Panc1 (cell line): ENCODE data around the gene OGFOD2. TPM values are rescaled to one million over a fixed set of nuclear protein-coding genes. Genes with fewer than 3 reads are reported as not detected.

Experiments
- ATAC-seq: fragments of 200-7000 bp; cut with Tn5 transposase; 2 replicates; pipeline ENCODE4 v1.9.1; 2020; ENCODE audit warnings: mild to moderate bottlenecking, moderate library complexity
- BruUV-seq: library from RNA; stranded (reverse); fragments of 400-500 nt; replicated peaks from 2 replicates; lab custom pipeline; 2021; lab: Mats Ljungman, UMichigan
- CTCF ChIA-PET: fragments of 300-600 bp; sonication (Branson Sonifier 250); formaldehyde crosslinking; loops from one replicate; lab custom pipeline; 2022; ENCODE audit warnings: antibody characterized with exemption; lab: Charles Lee
- POLR2A ChIA-PET: fragments of 300-600 bp; sonication (Branson Sonifier 250); formaldehyde crosslinking; loops from one replicate; lab custom pipeline; 2022; ENCODE audit warnings: antibody characterized with exemption; lab: Charles Lee
- DNase-seq: peaks from one replicate; pipeline ENCODE4 v3.0.0-alpha.2; 2010; ENCODE audit warnings: low read depth, low spot score
- H3K27ac ChIP-seq: 2 replicates; pipeline ENCODE4 v1.5.1; 2011; ENCODE audit warnings: mild to moderate bottlenecking, low read length, inconsistent platforms
- H3K27me3 ChIP-seq: fragments of 200-500 bp; sonication (Bioruptor generic); 2 replicates; pipeline ENCODE4 v1.6.0; 2014; ENCODE audit warnings: low read length, inconsistent platforms; ENCODE audit not compliant: control insufficient read depth, insufficient read depth
- H3K36me3 ChIP-seq: fragments of 200-500 bp; sonication (Bioruptor generic); 2 replicates; pipeline ENCODE4 v1.5.1; 2014; ENCODE audit warnings: inconsistent platforms, mild to moderate bottlenecking, low read length, moderate library complexity; ENCODE audit not compliant: control insufficient read depth, insufficient read depth
- H3K4me1 ChIP-seq: 2 replicates; pipeline ENCODE4 v1.5.1; 2011; ENCODE audit warnings: inconsistent platforms, mild to moderate bottlenecking, low read length, moderate library complexity; ENCODE audit not compliant: control insufficient read depth, insufficient read depth
- H3K4me3 ChIP-seq, 2 experiments: 2 replicates each; pipeline ENCODE4 v1.5.1; 2011 to 2012; ENCODE audit warnings: low read depth in 2 of 2, low read length in 2 of 2, mild to moderate bottlenecking in 2 of 2, inconsistent platforms in 1 of 2, moderate library complexity in 1 of 2
- H3K9me3 ChIP-seq: fragments of 200-500 bp; sonication (Bioruptor generic); 2 replicates; pipeline ENCODE4 v1.5.1; 2014; ENCODE audit warnings: low read depth, mild to moderate bottlenecking, inconsistent platforms, low read length, moderate library complexity; ENCODE audit not compliant: control insufficient read depth, insufficient read depth
- CTCF ChIP-seq: fragments of 450-650 bp; IDR thresholded peaks from 2 replicates; pipeline ENCODE4 v1.5.1; 2017; ENCODE audit warnings: mild to moderate bottlenecking
- POLR2AphosphoS5 ChIP-seq: IDR thresholded peaks from 2 replicates; pipeline ENCODE4 v1.6.1; 2012; ENCODE audit warnings: mild to moderate bottlenecking, low read depth, low read length, moderate library complexity
- REST ChIP-seq, 2 experiments: IDR thresholded peaks; 2 replicates each; pipeline ENCODE4 v1.6.1; 2011 to 2012; ENCODE audit warnings: low read depth in 2 of 2, control low read depth in 1 of 2, low read length in 1 of 2, mild to moderate bottlenecking in 1 of 2, moderate library complexity in 1 of 2; ENCODE audit not compliant: insufficient read depth in 1 of 2
- SIN3A ChIP-seq: IDR thresholded peaks from 2 replicates; pipeline ENCODE4 v1.6.1; 2012; ENCODE audit warnings: low read depth, mild to moderate bottlenecking, low read length, moderate library complexity, borderline replicate concordance; ENCODE audit not compliant: insufficient read depth
- TCF7L2 ChIP-seq: IDR thresholded peaks from 2 replicates; pipeline ENCODE4 v1.6.1; 2011; ENCODE audit warnings: mild to moderate bottlenecking, low read depth, low read length, inconsistent platforms
- in situ Hi-C: cut with HindIII; loops from 2 replicates; pipeline ENCODE4 v1.10.0; 2016; ENCODE audit warnings: low sequenced_read_pairs, low pct_unique_long_range_greater_than_20kb
- intact Hi-C: fragments of 100-400 bp; cut with micrococcal nuclease; formaldehyde crosslinking; loops from one replicate; pipeline ENCODE4 v1.10.0; 2022; ENCODE audit not compliant: unreplicated experiment
- total RNA-seq: library from RNA; stranded (reverse); gene quantifications from one replicate; pipeline ENCODE4 v1.2.1, GENCODE V29; 2021; ENCODE audit not compliant: unreplicated experiment

The OGFOD2 gene
- total RNA-seq, 1 experiment from 2014 or later, result 32.0 TPM

GRCh38 chr12:123028475-123028874 is 53.4 kb downstream of the OGFOD2 start:
- H3K27me3 ChIP-seq, result no peaks in the 10 kb centered on the region
- no peak for TF ChIP-seq REST (IDR thresholded peaks at IDR 0.05; ENCODE audit: insufficient read depth in 1 of 2, low read depth in 2 of 2, low read length in 1 of 2)
- no peak for TF ChIP-seq SIN3A
- no peak for TF ChIP-seq POLR2AphosphoS5
- no peak for TF ChIP-seq CTCF
- TF ChIP-seq TCF7L2, result no peak
- no peaks in the 10 kb centered on the region for H3K9me3 ChIP-seq
- ChIA-PET CTCF (interaction anchor here (0.7 kb wide), 1 partner anchor 15 kb away, joined by 4 read pairs; no protein-coding TSS in a partner anchor), POLR2A (interaction anchor here (0.6 kb wide), 1 partner anchor 212 kb away, joined by 9 read pairs; no protein-coding TSS in a partner anchor)
- in situ Hi-C loops (no loop called here), intact Hi-C loops (no loop called here)
- no TSS peak for BruUV-seq
- no peak for ATAC-seq
- no peaks in the 10 kb centered on the region for H3K36me3 ChIP-seq
- H3K4me3 ChIP-seq, result no peak overlapping the region
- DNase-seq, result no peak
- H3K27ac ChIP-seq, result no peak overlapping the region
- peaks cover 10% of the 10 kb centered on the region for H3K4me1 ChIP-seq

GRCh38 chr12:123029550-123029949 is 54.5 kb downstream of the OGFOD2 start:
- CTCF ChIA-PET, result no interaction called here

More at GRCh38 chr12:123029550-123029949, 54.5 kb downstream of the OGFOD2 start:
- DNase-seq, result no peak
- Histone ChIP-seq H3K4me1 (peaks cover 7% of the 10 kb centered on the region), H3K27ac (no peak overlapping the region), H3K9me3 (no peaks in the 10 kb centered on the region), H3K36me3 (no peaks in the 10 kb centered on the region), H3K4me3 (no peak overlapping the region), H3K27me3 (no peaks in the 10 kb centered on the region)
- no TSS peak for BruUV-seq
- ATAC-seq, result no peak
- POLR2A ChIA-PET, result no interaction called here
- intact Hi-C loops, result no loop called here
- in situ Hi-C loops, result no loop called here
- TF ChIP-seq POLR2AphosphoS5, result no peak
- TF ChIP-seq CTCF, result no peak
- no peak for TF ChIP-seq REST (IDR thresholded peaks at IDR 0.05; ENCODE audit: insufficient read depth in 1 of 2, low read depth in 2 of 2, low read length in 1 of 2)
- no peak for TF ChIP-seq TCF7L2
- no peak for TF ChIP-seq SIN3A
